Measurements from ENCODE around the gene S1PR3.

S1PR3 gene

GRCh38 chr9:88995200-88995577, 3.9 kb downstream of the S1PR3 start:
- no peak for ATAC-seq
- no peak overlapping the region for H3K4me3 Mint-ChIP-seq
- peaks cover 46% of the 10 kb centered on the region for H3K27me3 Mint-ChIP-seq
- peaks cover 5% of the 10 kb centered on the region for H3K4me1 Mint-ChIP-seq
- no peaks in the 10 kb centered on the region for H3K36me3 Mint-ChIP-seq
- H3K27ac Mint-ChIP-seq, result no peak overlapping the region
- no peaks in the 10 kb centered on the region for H3K9me3 Mint-ChIP-seq

GRCh38 chr9:88995627-88996026, 4.4 kb downstream of the S1PR3 start:
- no peak for ATAC-seq
- Mint-ChIP-seq H3K27me3 (peaks cover 42% of the 10 kb centered on the region), H3K9me3 (no peaks in the 10 kb centered on the region)

GRCh38 chr9:88996046-88996920, 5.0 kb downstream of the S1PR3 start:
- Mint-ChIP-seq H3K27ac (no peak overlapping the region), H3K4me3 (no peak overlapping the region), H3K9me3 (no peaks in the 10 kb centered on the region), H3K36me3 (no peaks in the 10 kb centered on the region), H3K4me1 (peaks cover 9% of the 10 kb centered on the region), H3K27me3 (peaks cover 44% of the 10 kb centered on the region)
- ATAC-seq, result no peak

More at GRCh38 chr9:88995627-88996026, 4.4 kb downstream of the S1PR3 start:
- H3K36me3 Mint-ChIP-seq, result no peaks in the 10 kb centered on the region
- H3K4me3 Mint-ChIP-seq, result no peak overlapping the region
- no peak overlapping the region for H3K27ac Mint-ChIP-seq
- H3K4me1 Mint-ChIP-seq, result peaks cover 5% of the 10 kb centered on the region

- Mint-ChIP-seq H3K27me3 (peaks cover 45% of the 10 kb centered on the region), H3K4me3 (no peak overlapping the region), H3K36me3 (no peaks in the 10 kb centered on the region), H3K27ac (no peak overlapping the region), H3K4me1 (peaks cover 7% of the 10 kb centered on the region), H3K9me3 (no peaks in the 10 kb centered on the region)
- ATAC-seq, result no peak
Measured at GRCh38 chr9:88996921-88997235, 5.6 kb downstream of the S1PR3 start.

- peaks cover 9% of the 10 kb centered on the region for H3K4me1 Mint-ChIP-seq
- no peak overlapping the region for H3K4me3 Mint-ChIP-seq
- no peak for ATAC-seq
- H3K27me3 Mint-ChIP-seq, result peaks cover 45% of the 10 kb centered on the region
- H3K9me3 Mint-ChIP-seq, result no peaks in the 10 kb centered on the region
- no peak overlapping the region for H3K27ac Mint-ChIP-seq
- no peaks in the 10 kb centered on the region for H3K36me3 Mint-ChIP-seq
Measured at GRCh38 chr9:88997646-88998045, 6.4 kb downstream of the S1PR3 start.

DNA sequence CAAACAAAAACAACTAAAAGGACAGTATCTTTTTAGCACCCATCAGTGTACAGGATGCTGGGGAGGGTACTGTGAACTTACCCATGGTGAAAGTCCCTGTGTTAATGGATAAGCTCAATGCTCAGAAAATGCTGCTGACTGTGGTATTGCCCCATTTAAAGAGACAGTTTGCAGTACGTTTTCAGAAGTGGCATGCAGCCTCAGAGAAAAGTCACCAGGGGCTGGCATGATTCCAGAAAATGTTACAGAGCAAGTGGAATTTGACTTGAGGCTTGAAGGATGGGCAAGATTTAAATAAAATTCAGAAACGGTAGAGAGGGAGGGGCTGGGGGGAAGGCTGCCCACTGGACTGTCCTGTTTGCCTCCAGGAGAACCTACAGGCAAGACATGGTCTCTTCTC, 7.2 kb downstream of the S1PR3 start:
- no peaks in the 10 kb centered on the region for H3K36me3 Mint-ChIP-seq
- no peaks in the 10 kb centered on the region for H3K9me3 Mint-ChIP-seq
- peaks cover 48% of the 10 kb centered on the region for H3K27me3 Mint-ChIP-seq
- no peak overlapping the region for H3K4me3 Mint-ChIP-seq
- no peak overlapping the region for H3K27ac Mint-ChIP-seq
- ATAC-seq, result no peak
- H3K4me1 Mint-ChIP-seq, result peaks cover 9% of the 10 kb centered on the region

GRCh38 chr9:88998911-88999310, 7.6 kb downstream of the S1PR3 start:
- H3K27ac Mint-ChIP-seq, result no peak overlapping the region
- peaks cover 44% of the 10 kb centered on the region for H3K27me3 Mint-ChIP-seq
- H3K9me3 Mint-ChIP-seq, result no peaks in the 10 kb centered on the region

GRCh38 chr9:89000371-89000781, 9.1 kb downstream of the S1PR3 start:
- Mint-ChIP-seq H3K27ac (no peak overlapping the region), H3K27me3 (peaks cover 29% of the 10 kb centered on the region), H3K9me3 (no peaks in the 10 kb centered on the region), H3K4me1 (peaks cover 9% of the 10 kb centered on the region), H3K4me3 (no peak overlapping the region), H3K36me3 (no peaks in the 10 kb centered on the region)
- ATAC-seq, result no peak

More at GRCh38 chr9:88998911-88999310, 7.6 kb downstream of the S1PR3 start:
- Mint-ChIP-seq H3K4me3 (no peak overlapping the region), H3K4me1 (peaks cover 9% of the 10 kb centered on the region), H3K36me3 (no peaks in the 10 kb centered on the region)
- no peak for ATAC-seq

- Mint-ChIP-seq H3K4me3 (no peak overlapping the region), H3K27ac (no peak overlapping the region), H3K9me3 (no peaks in the 10 kb centered on the region), H3K4me1 (peaks cover 9% of the 10 kb centered on the region), H3K36me3 (no peaks in the 10 kb centered on the region), H3K27me3 (peaks cover 28% of the 10 kb centered on the region)
- no peak for ATAC-seq
Measured at GRCh38 chr9:89000973-89001916, 10.0 kb downstream of the S1PR3 start.

- Mint-ChIP-seq H3K27ac (no peak overlapping the region), H3K4me1 (peaks cover 9% of the 10 kb centered on the region), H3K36me3 (no peaks in the 10 kb centered on the region), H3K9me3 (no peaks in the 10 kb centered on the region), H3K4me3 (no peak overlapping the region), H3K27me3 (peaks cover 28% of the 10 kb centered on the region)
- ATAC-seq, result no peak
Measured at GRCh38 chr9:89001917-89002540, 10.8 kb downstream of the S1PR3 start.

GRCh38 chr9:89002987-89003386, 11.7 kb downstream of the S1PR3 start:
- no peak for ATAC-seq
- peaks cover 37% of the 10 kb centered on the region for H3K27me3 Mint-ChIP-seq
- H3K4me1 Mint-ChIP-seq, result peaks cover 9% of the 10 kb centered on the region
- no peak overlapping the region for H3K27ac Mint-ChIP-seq
- no peaks in the 10 kb centered on the region for H3K9me3 Mint-ChIP-seq
- no peaks in the 10 kb centered on the region for H3K36me3 Mint-ChIP-seq
- no peak overlapping the region for H3K4me3 Mint-ChIP-seq

DNA sequence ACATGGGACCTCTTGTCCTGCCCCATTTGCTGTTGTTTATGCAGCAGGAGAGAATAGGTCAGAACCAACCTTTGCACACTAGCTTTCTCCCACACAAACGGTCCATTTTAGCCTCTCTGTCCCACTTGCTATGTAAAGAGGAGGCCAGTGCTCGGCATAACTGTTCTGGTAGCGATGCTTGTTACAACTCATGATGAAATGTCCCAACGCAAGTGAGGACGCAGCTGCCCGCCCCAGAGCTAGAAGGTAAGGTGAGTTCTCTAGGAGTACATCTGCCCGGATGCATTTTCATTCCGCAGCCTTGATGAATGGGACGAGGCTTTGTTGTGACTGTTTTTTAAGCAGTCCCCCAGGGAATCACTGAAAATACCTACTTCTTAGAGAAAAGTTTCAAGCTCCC, 14.1 kb downstream of the S1PR3 start:
- peaks cover 9% of the 10 kb centered on the region for H3K4me1 Mint-ChIP-seq
- H3K4me3 Mint-ChIP-seq, result no peak overlapping the region
- ATAC-seq, result no peak
- H3K36me3 Mint-ChIP-seq, result no peaks in the 10 kb centered on the region
- H3K9me3 Mint-ChIP-seq, result no peaks in the 10 kb centered on the region
- no peak overlapping the region for H3K27ac Mint-ChIP-seq
- H3K27me3 Mint-ChIP-seq, result peaks cover 46% of the 10 kb centered on the region

- Mint-ChIP-seq H3K4me3 (no peak overlapping the region), H3K4me1 (peaks cover 4% of the 10 kb centered on the region), H3K36me3 (no peaks in the 10 kb centered on the region), H3K27me3 (peaks cover 39% of the 10 kb centered on the region), H3K9me3 (no peaks in the 10 kb centered on the region), H3K27ac (no peak overlapping the region)
- ATAC-seq, result no peak
Measured at GRCh38 chr9:89006267-89006666, 15.0 kb downstream of the S1PR3 start.

DNA sequence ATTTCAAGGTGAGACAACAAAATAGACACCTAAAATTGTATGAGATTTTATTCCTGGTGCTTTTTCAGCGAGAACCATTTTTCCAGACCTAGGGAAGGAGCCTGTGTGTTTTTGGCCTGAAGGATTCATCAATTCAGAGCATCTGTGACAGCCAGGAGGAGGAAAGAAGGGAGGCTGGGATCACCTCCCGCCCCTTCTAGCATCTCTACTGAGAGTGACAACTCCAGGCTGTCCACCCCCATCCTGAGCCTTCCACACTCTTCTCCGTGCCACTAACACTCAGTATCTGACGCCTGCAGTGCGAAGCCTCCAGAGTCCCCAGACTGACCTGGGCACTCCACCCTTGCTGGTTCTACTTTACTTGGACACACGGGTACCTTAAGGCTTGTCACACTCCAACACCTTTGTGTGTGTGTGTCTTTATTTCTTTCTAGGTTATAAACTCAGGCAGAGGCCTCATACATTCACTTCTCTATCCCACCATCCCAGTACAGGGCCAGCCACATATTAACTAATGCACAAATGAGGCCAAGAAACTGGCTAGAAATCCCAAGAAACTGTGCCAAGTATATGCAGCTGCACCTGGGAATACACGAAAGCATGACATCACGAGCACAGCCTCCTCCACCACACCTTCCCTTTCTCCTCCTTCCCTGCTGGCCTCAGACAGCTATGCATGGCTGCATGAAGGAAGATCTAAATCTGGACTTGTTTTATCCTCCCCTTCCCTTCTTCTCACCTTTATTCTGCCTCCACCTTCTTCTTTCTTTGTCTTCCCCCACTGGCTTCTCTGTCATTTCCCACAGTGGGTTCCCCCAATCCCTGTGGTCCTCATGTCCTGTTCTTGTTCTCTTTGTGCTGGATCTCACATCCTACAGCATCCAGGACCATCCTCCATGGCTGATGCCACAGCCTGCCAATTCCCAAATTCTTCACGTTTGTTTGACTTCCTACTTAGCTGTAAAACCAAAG, 16.0 kb downstream of the S1PR3 start:
- H3K9me3 Mint-ChIP-seq, result no peaks in the 10 kb centered on the region
- no peaks in the 10 kb centered on the region for H3K4me1 Mint-ChIP-seq

More for the DNA sequence above, 16.0 kb downstream of the S1PR3 start:
- Mint-ChIP-seq H3K36me3 (no peaks in the 10 kb centered on the region), H3K4me3 (no peak overlapping the region), H3K27me3 (peaks cover 34% of the 10 kb centered on the region), H3K27ac (no peak overlapping the region)
- ATAC-seq, result no peak

Data from stimulated activated memory B cell treated with anti-CD40 and anti-IgM and Interleukin-4, amounts not matched to agents 10 μg/mL and 1 μg/mL and 100 μg/mL, for 72 hours (primary cell).